ENCODE results near the gene STARD3NL.
A peak's percentile ranks its signal among the peaks of the same experiment; 100 is the strongest.
"Not testable (repeated sequence)": the region's sequence is repeated elsewhere in the genome, so short reads cannot be mapped to it uniquely, and the experiment has no call there.

Gene STARD3NL

GRCh38 chr7:38235606-38236005, 57.6 kb downstream of the STARD3NL start:
- TF ChIP-seq PAX5 (IDR thresholded peaks at IDR 0.05; ENCODE audit: insufficient read depth, low read length, severe bottlenecking) (no peak), SPI1 (IDR thresholded peaks at IDR 0.05; ENCODE audit: low read depth, low read length) (no peak)

GRCh38 chr7:38239129-38239528, 61.1 kb downstream of the STARD3NL start:
- DNase-seq (ENCODE audit: insufficient read length, low spot score): not testable (repeated sequence)
- FAIRE-seq: peak; percentile 48

More at GRCh38 chr7:38235606-38236005, 57.6 kb downstream of the STARD3NL start:
- DNase-seq (ENCODE audit: insufficient read length, low spot score) (no peak), FAIRE-seq (no peak)

GRCh38 chr7:38241071-38241470, 63.0 kb downstream of the STARD3NL start:
- no peak for FAIRE-seq
- DNase-seq (ENCODE audit: insufficient read length, low spot score): no peak
- no peak for TF ChIP-seq TAF1 (IDR thresholded peaks at IDR 0.05; ENCODE audit: low read depth, low read length)
- TF ChIP-seq SPI1 (IDR thresholded peaks at IDR 0.05; ENCODE audit: low read depth, low read length): no peak
- TF ChIP-seq POLR2AphosphoS5 (IDR thresholded peaks at IDR 0.05; ENCODE audit: low read depth, low read length): no peak
- TF ChIP-seq POLR2A (IDR thresholded peaks at IDR 0.05; ENCODE audit: low read depth, low read length): no peak
- no peak for TF ChIP-seq POU2F2 (IDR thresholded peaks at IDR 0.05; ENCODE audit: low read depth, low read length)
- no peak for TF ChIP-seq PAX5 (IDR thresholded peaks at IDR 0.05; ENCODE audit: insufficient read depth, low read length, severe bottlenecking)

GRCh38 chr7:38242814-38243213, 64.8 kb downstream of the STARD3NL start:
- TF ChIP-seq SPI1 (IDR thresholded peaks at IDR 0.05; ENCODE audit: low read depth, low read length) (no peak), POLR2A (IDR thresholded peaks at IDR 0.05; ENCODE audit: low read depth, low read length) (no peak), POLR2AphosphoS5 (IDR thresholded peaks at IDR 0.05; ENCODE audit: low read depth, low read length) (no peak), TAF1 (IDR thresholded peaks at IDR 0.05; ENCODE audit: low read depth, low read length) (no peak), POU2F2 (IDR thresholded peaks at IDR 0.05; ENCODE audit: low read depth, low read length) (no peak), PAX5 (IDR thresholded peaks at IDR 0.05; ENCODE audit: insufficient read depth, low read length, severe bottlenecking) (no peak)
- DNase-seq (ENCODE audit: insufficient read length, low spot score): no peak
- no peak for FAIRE-seq

GRCh38 chr7:38243345-38243744, 65.3 kb downstream of the STARD3NL start:
- DNase-seq (ENCODE audit: insufficient read length, low spot score); FAIRE-seq: not testable (repeated sequence)

GRCh38 chr7:38244516-38244915, 66.5 kb downstream of the STARD3NL start:
- DNase-seq (ENCODE audit: insufficient read length, low spot score) (no peak), FAIRE-seq (no peak)
- TF ChIP-seq POLR2A (IDR thresholded peaks at IDR 0.05; ENCODE audit: low read depth, low read length) (no peak), SPI1 (IDR thresholded peaks at IDR 0.05; ENCODE audit: low read depth, low read length) (no peak), POU2F2 (IDR thresholded peaks at IDR 0.05; ENCODE audit: low read depth, low read length) (no peak), POLR2AphosphoS5 (IDR thresholded peaks at IDR 0.05; ENCODE audit: low read depth, low read length) (no peak), PAX5 (IDR thresholded peaks at IDR 0.05; ENCODE audit: insufficient read depth, low read length, severe bottlenecking) (no peak), TAF1 (IDR thresholded peaks at IDR 0.05; ENCODE audit: low read depth, low read length) (no peak)

GRCh38 chr7:38245409-38245977, 67.4 kb downstream of the STARD3NL start:
- DNase-seq (ENCODE audit: insufficient read length, low spot score) (no peak), FAIRE-seq (no peak)
- TF ChIP-seq POLR2A (IDR thresholded peaks at IDR 0.05; ENCODE audit: low read depth, low read length) (no peak), SPI1 (IDR thresholded peaks at IDR 0.05; ENCODE audit: low read depth, low read length) (no peak), POU2F2 (IDR thresholded peaks at IDR 0.05; ENCODE audit: low read depth, low read length) (no peak), TAF1 (IDR thresholded peaks at IDR 0.05; ENCODE audit: low read depth, low read length) (no peak), POLR2AphosphoS5 (IDR thresholded peaks at IDR 0.05; ENCODE audit: low read depth, low read length) (no peak), PAX5 (IDR thresholded peaks at IDR 0.05; ENCODE audit: insufficient read depth, low read length, severe bottlenecking) (no peak)

- no peak for TF ChIP-seq TAF1 (IDR thresholded peaks at IDR 0.05; ENCODE audit: low read depth, low read length)
- FAIRE-seq (peak; percentile 61), DNase-seq (ENCODE audit: insufficient read length, low spot score) (no peak)
These were observed 70.1 kb downstream of the STARD3NL start for GRCh38 chr7:38248069-38248567.

GRCh38 chr7:38249849-38250248, 71.8 kb downstream of the STARD3NL start:
- DNase-seq (ENCODE audit: insufficient read length, low spot score); FAIRE-seq: not testable (repeated sequence)
- TF ChIP-seq SPI1 (IDR thresholded peaks at IDR 0.05; ENCODE audit: low read depth, low read length): peak; percentile 90

- FAIRE-seq (no peak), DNase-seq (ENCODE audit: insufficient read length, low spot score) (no peak)
These were observed 79.3 kb downstream of the STARD3NL start for GRCh38 chr7:38257350-38257677.

GRCh38 chr7:38259157-38259556, 81.1 kb downstream of the STARD3NL start:
- not testable (repeated sequence) for DNase-seq (ENCODE audit: insufficient read length, low spot score)
- FAIRE-seq: peak; percentile 78

More at GRCh38 chr7:38257350-38257677, 79.3 kb downstream of the STARD3NL start:
- no peak for TF ChIP-seq TAF1 (IDR thresholded peaks at IDR 0.05; ENCODE audit: low read depth, low read length)
- no peak for TF ChIP-seq POU2F2 (IDR thresholded peaks at IDR 0.05; ENCODE audit: low read depth, low read length)
- TF ChIP-seq SPI1 (IDR thresholded peaks at IDR 0.05; ENCODE audit: low read depth, low read length): no peak
- TF ChIP-seq POLR2A (IDR thresholded peaks at IDR 0.05; ENCODE audit: low read depth, low read length): no peak
- TF ChIP-seq POLR2AphosphoS5 (IDR thresholded peaks at IDR 0.05; ENCODE audit: low read depth, low read length): no peak
- no peak for TF ChIP-seq PAX5 (IDR thresholded peaks at IDR 0.05; ENCODE audit: insufficient read depth, low read length, severe bottlenecking)

- FAIRE-seq; DNase-seq (ENCODE audit: insufficient read length, low spot score): not testable (repeated sequence)
These were observed 83.6 kb downstream of the STARD3NL start for GRCh38 chr7:38261601-38262000.

- FAIRE-seq; DNase-seq (ENCODE audit: insufficient read length, low spot score): not testable (repeated sequence)
These were observed 84.0 kb downstream of the STARD3NL start for GRCh38 chr7:38262026-38262425.
